ENCODE data around the gene FRMD4A.

- no peak for TF ChIP-seq CTCF (IDR thresholded peaks at IDR 0.05)
- TF ChIP-seq POLR2A (IDR thresholded peaks at IDR 0.05), result no peak
- TF ChIP-seq POLR2AphosphoS5 (IDR thresholded peaks at IDR 0.05), result no peak
- TF ChIP-seq EP300 (IDR thresholded peaks at IDR 0.05), result no peak
Measured at GRCh38 chr10:13637894-13638293, 692.8 kb downstream of the FRMD4A start.

Measured in upper lobe of left lung (tissue), 4 donors.